Coronary artery (tissue), 2 donors: ENCODE measurements around the gene DOCK4.

Experiments
- DNase-seq: peaks from one replicate; pipeline ENCODE4 v3.0.0-alpha.2; 2017; ENCODE audit warnings: low spot score
- H3K27ac ChIP-seq, 2 donors: fragments of 200-600 bp; sonication (generic); one replicate each; pipeline ENCODE4 v1.5.1; 2016 to 2019
- H3K4me3 ChIP-seq: fragments of 200-600 bp; sonication (generic); 2 replicates; pipeline ENCODE4 v1.5.1; 2016; ENCODE audit warnings: mild to moderate bottlenecking, moderate library complexity
- CTCF ChIP-seq: fragments of 200-600 bp; sonication (generic); IDR thresholded peaks from one replicate; pipeline ENCODE4 v1.5.1; 2019; ENCODE audit warnings: antibody characterized with exemption

Gene DOCK4

GRCh38 chr7:112060625-112061024 lies 145.6 kb downstream of the DOCK4 start:
- no peak overlapping the region for H3K4me3 ChIP-seq
- DNase-seq = no peak
- H3K27ac ChIP-seq = no peak overlapping the region
- no peak for TF ChIP-seq CTCF

- no peak for TF ChIP-seq CTCF
- H3K4me3 ChIP-seq = no peak overlapping the region
- no peak overlapping the region for H3K27ac ChIP-seq
- no peak for DNase-seq
Measured at GRCh38 chr7:112059675-112060074, 146.5 kb downstream of the DOCK4 start.

GRCh38 chr7:112058686-112059085 lies 147.5 kb downstream of the DOCK4 start:
- DNase-seq = no peak
- H3K27ac ChIP-seq = no peak overlapping the region
- H3K4me3 ChIP-seq = no peak overlapping the region
- no peak for TF ChIP-seq CTCF

- no peak for DNase-seq
- Histone ChIP-seq H3K4me3 (no peak overlapping the region), H3K27ac (no peak overlapping the region)
- no peak for TF ChIP-seq CTCF
Measured at GRCh38 chr7:112056409-112056808, 149.8 kb downstream of the DOCK4 start.

GRCh38 chr7:112053737-112054069 lies 152.5 kb downstream of the DOCK4 start:
- no peak for TF ChIP-seq CTCF
- H3K27ac ChIP-seq = no peak overlapping the region
- DNase-seq = no peak
- no peak overlapping the region for H3K4me3 ChIP-seq

GRCh38 chr7:112052993-112053736 lies 153.0 kb downstream of the DOCK4 start:
- no peak for DNase-seq
- no peak for TF ChIP-seq CTCF

GRCh38 chr7:112052498-112052897 lies 153.7 kb downstream of the DOCK4 start:
- TF ChIP-seq CTCF = no peak
- Histone ChIP-seq H3K4me3 (no peak overlapping the region), H3K27ac (no peak overlapping the region)
- no peak for DNase-seq

More at GRCh38 chr7:112052993-112053736, 153.0 kb downstream of the DOCK4 start:
- Histone ChIP-seq H3K4me3 (no peak overlapping the region), H3K27ac (no peak overlapping the region)
